Stomach (tissue), 4 donors: ENCODE measurements around the gene MAPK14.

Source experiments
- EP300 ChIP-seq: sonication (generic); formaldehyde crosslinking; IDR thresholded peaks from one replicate; pipeline ENCODE4 v1.6.1; 2017; ENCODE audit warnings: antibody characterized with exemption
- POLR2A ChIP-seq, 4 donors: fragments of 450-650 bp; IDR thresholded peaks; one replicate each; pipeline ENCODE4 v1.6.1; 2016; ENCODE audit warnings: antibody characterized with exemption in 4 of 4, control low read depth in 2 of 4, mild to moderate bottlenecking in 1 of 4, moderate library complexity in 1 of 4
- POLR2AphosphoS5 ChIP-seq, 3 donors: sonication (generic); formaldehyde crosslinking; IDR thresholded peaks; one replicate each; pipeline ENCODE4 v1.6.1; 2016; ENCODE audit warnings: antibody characterized with exemption in 3 of 3
- TF ChIP-seq, protein P1 (sequence below), 7 experiments: fragments of 450-650 bp in 4 of 7; fragments of 200-600 bp in 3 of 7; sonication (generic) in 3 of 7; IDR thresholded peaks; one replicate each; pipeline ENCODE4 v1.5.1; 2016 to 2019; ENCODE audit warnings: antibody characterized with exemption in 7 of 7, control low read depth in 2 of 7, mild to moderate bottlenecking in 1 of 7

- no peak for TF ChIP-seq POLR2A (IDR thresholded peaks at IDR 0.05)
- TF ChIP-seq, protein P1, sequence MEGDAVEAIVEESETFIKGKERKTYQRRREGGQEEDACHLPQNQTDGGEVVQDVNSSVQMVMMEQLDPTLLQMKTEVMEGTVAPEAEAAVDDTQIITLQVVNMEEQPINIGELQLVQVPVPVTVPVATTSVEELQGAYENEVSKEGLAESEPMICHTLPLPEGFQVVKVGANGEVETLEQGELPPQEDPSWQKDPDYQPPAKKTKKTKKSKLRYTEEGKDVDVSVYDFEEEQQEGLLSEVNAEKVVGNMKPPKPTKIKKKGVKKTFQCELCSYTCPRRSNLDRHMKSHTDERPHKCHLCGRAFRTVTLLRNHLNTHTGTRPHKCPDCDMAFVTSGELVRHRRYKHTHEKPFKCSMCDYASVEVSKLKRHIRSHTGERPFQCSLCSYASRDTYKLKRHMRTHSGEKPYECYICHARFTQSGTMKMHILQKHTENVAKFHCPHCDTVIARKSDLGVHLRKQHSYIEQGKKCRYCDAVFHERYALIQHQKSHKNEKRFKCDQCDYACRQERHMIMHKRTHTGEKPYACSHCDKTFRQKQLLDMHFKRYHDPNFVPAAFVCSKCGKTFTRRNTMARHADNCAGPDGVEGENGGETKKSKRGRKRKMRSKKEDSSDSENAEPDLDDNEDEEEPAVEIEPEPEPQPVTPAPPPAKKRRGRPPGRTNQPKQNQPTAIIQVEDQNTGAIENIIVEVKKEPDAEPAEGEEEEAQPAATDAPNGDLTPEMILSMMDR (IDR thresholded peaks at IDR 0.05) = no peak
- no peak for TF ChIP-seq EP300
- no peak for TF ChIP-seq POLR2AphosphoS5 (IDR thresholded peaks at IDR 0.05)
Observed at GRCh38 chr6:36122495-36123269, 95.1 kb downstream of the MAPK14 start.
